MM.1S (cell line): ENCODE measurements around the gene PARP6.
A peak's percentile ranks its signal among the peaks of the same experiment; 100 is the strongest.

Experiments
- DNase-seq: peaks from one replicate; pipeline ENCODE4 v3.0.0-alpha.2; 2015
- H2AFZ ChIP-seq: fragments of 300-600 bp; sonication (generic); 2 replicates; pipeline ENCODE4 v1.6.0; 2016; ENCODE audit warnings: antibody characterized with exemption, low read length
- H3F3A ChIP-seq: fragments of 300-600 bp; sonication (generic); 2 replicates; pipeline ENCODE4 v1.6.1; 2016; ENCODE audit warnings: mild to moderate bottlenecking, antibody characterized with exemption, low read length, moderate library complexity, mixed read lengths; ENCODE audit not compliant: insufficient read depth
- H3K27ac ChIP-seq: fragments of 300-600 bp; sonication (generic); 2 replicates; pipeline ENCODE4 v1.5.1; 2016; ENCODE audit warnings: mild to moderate bottlenecking, low read length
- H3K27me3 ChIP-seq: fragments of 300-600 bp; sonication (generic); replicated peaks from 2 replicates; pipeline ENCODE4 v1.6.0; 2016; ENCODE audit warnings: low read length; ENCODE audit not compliant: insufficient read depth
- H3K36me3 ChIP-seq: fragments of 300-600 bp; sonication (generic); replicated peaks from 2 replicates; pipeline ENCODE4 v1.6.1; 2016; ENCODE audit warnings: mild to moderate bottlenecking, low read length, mixed read lengths; ENCODE audit not compliant: insufficient read depth
- H3K4me1 ChIP-seq: fragments of 300-600 bp; sonication (generic); 2 replicates; pipeline ENCODE4 v1.6.1; 2016; ENCODE audit warnings: low read length, mixed read lengths
- H3K4me2 ChIP-seq: fragments of 300-600 bp; sonication (generic); 2 replicates; pipeline ENCODE4 v1.6.0; 2016; ENCODE audit warnings: low read depth, low read length
- H3K4me3 ChIP-seq: fragments of 300-600 bp; sonication (generic); 2 replicates; pipeline ENCODE4 v1.5.1; 2016; ENCODE audit warnings: low read length, mixed read lengths
- H3K79me2 ChIP-seq: fragments of 300-600 bp; sonication (generic); 2 replicates; pipeline ENCODE4 v1.6.1; 2016; ENCODE audit warnings: mixed run types, low read length, mixed read lengths
- H3K9ac ChIP-seq: fragments of 300-600 bp; sonication (generic); 2 replicates; pipeline ENCODE4 v1.6.1; 2016; ENCODE audit warnings: low read length, mixed read lengths
- H3K9me2 ChIP-seq: fragments of 300-600 bp; sonication (generic); replicated peaks from 2 replicates; pipeline ENCODE4 v1.6.1; 2016; ENCODE audit warnings: mild to moderate bottlenecking, low read length, mixed read lengths; ENCODE audit not compliant: insufficient read depth
- H3K9me3 ChIP-seq: fragments of 300-600 bp; sonication (generic); replicated peaks from 2 replicates; pipeline ENCODE4 v1.6.1; 2016; ENCODE audit warnings: mild to moderate bottlenecking, low read length, mixed read lengths; ENCODE audit not compliant: insufficient read depth
- H4K20me1 ChIP-seq: fragments of 300-600 bp; sonication (generic); 2 replicates; pipeline ENCODE4 v1.6.1; 2016; ENCODE audit warnings: mild to moderate bottlenecking, low read length, moderate library complexity, mixed read lengths; ENCODE audit not compliant: insufficient read depth
- CTCF ChIP-seq: fragments of 300-600 bp; sonication (generic); IDR thresholded peaks from 2 replicates; pipeline ENCODE4 v1.5.1; 2016; ENCODE audit warnings: antibody characterized with exemption, low read length, mixed read lengths
- EZH2 ChIP-seq: fragments of 300-600 bp; sonication (generic); optimal IDR thresholded peaks from 2 replicates; pipeline ENCODE3; 2017; ENCODE audit warnings: low read depth, mild to moderate bottlenecking, antibody characterized with exemption, low read length, mixed read lengths
- EZH2phosphoT487 ChIP-seq: fragments of 300-600 bp; sonication (generic); IDR thresholded peaks from 2 replicates; pipeline ENCODE4 v1.6.1; 2018; ENCODE audit warnings: antibody characterized with exemption, low read length

Gene PARP6

GRCh38 chr15:72272997-72273352 is 621 bp upstream of the PARP6 start:
- DNase-seq, result no peak
- Histone ChIP-seq H3K4me3 (peak overlapping the region; percentile 53), H3K4me1 (peaks cover 15% of the 10 kb centered on the region; the same call in 1 of the 2 replicates), H3K79me2 (peaks cover 24% of the 10 kb centered on the region), H3K27ac (peak overlapping the region; percentile 13; the same call in 1 of the 2 replicates), H3K27me3 (no peaks in the 10 kb centered on the region), H3K9me3 (no peaks in the 10 kb centered on the region), H3K4me2 (peak overlapping the region; percentile 56), H3K36me3 (0 out of 2 replicates have a peak, but pooled peaks cover 2% of the 10 kb centered on the region), H4K20me1 (no peaks in the 10 kb centered on the region), H3K9ac (peak overlapping the region; percentile 38; the same call in 1 of the 2 replicates), H3F3A (peaks cover 4% of the 10 kb centered on the region; the same call in 1 of the 2 replicates), H3K9me2 (no peaks in the 10 kb centered on the region), H2AFZ (peak overlapping the region; percentile 64)
- no peak for TF ChIP-seq EZH2phosphoT487
- no peak for TF ChIP-seq CTCF
- TF ChIP-seq EZH2, result no peak

- Histone ChIP-seq H3K4me1 (peaks cover 15% of the 10 kb centered on the region; the same call in 1 of the 2 replicates), H3F3A (peaks cover 4% of the 10 kb centered on the region; the same call in 1 of the 2 replicates), H3K79me2 (peaks cover 24% of the 10 kb centered on the region), H3K4me3 (peak overlapping the region; percentile 85), H3K27ac (peak overlapping the region; percentile 50; the same call in 1 of the 2 replicates), H3K4me2 (peak overlapping the region; percentile 38), H3K27me3 (no peaks in the 10 kb centered on the region), H3K9me3 (no peaks in the 10 kb centered on the region), H3K9ac (peak overlapping the region; percentile 78), H2AFZ (peak overlapping the region; percentile 92), H3K9me2 (no peaks in the 10 kb centered on the region), H3K36me3 (peaks cover 7% of the 10 kb centered on the region; the same call in 1 of the 2 replicates), H4K20me1 (no peaks in the 10 kb centered on the region)
- DNase-seq, result peak; percentile 6
- TF ChIP-seq EZH2, result no peak
- TF ChIP-seq CTCF, result no peak
- no peak for TF ChIP-seq EZH2phosphoT487
These were observed 500 bp downstream of the PARP6 start for GRCh38 chr15:72271895-72272212.

GRCh38 chr15:72271221-72271620 is 1.1 kb downstream of the PARP6 start:
- Histone ChIP-seq H3K9ac (peak overlapping the region; percentile 78; the same call in 1 of the 2 replicates), H3K27me3 (no peaks in the 10 kb centered on the region), H3K9me2 (no peaks in the 10 kb centered on the region), H2AFZ (no peak overlapping the region), H3K4me1 (peaks cover 15% of the 10 kb centered on the region; the same call in 1 of the 2 replicates), H3F3A (peaks cover 4% of the 10 kb centered on the region; the same call in 1 of the 2 replicates), H3K27ac (no peak overlapping the region), H3K9me3 (no peaks in the 10 kb centered on the region), H3K36me3 (peaks cover 12% of the 10 kb centered on the region; the same call in 1 of the 2 replicates), H3K79me2 (peaks cover 24% of the 10 kb centered on the region), H3K4me2 (peak overlapping the region; percentile 38), H4K20me1 (no peaks in the 10 kb centered on the region), H3K4me3 (peak overlapping the region; percentile 85)
- DNase-seq, result no peak
- TF ChIP-seq EZH2phosphoT487 (no peak), CTCF (no peak), EZH2 (no peak)
